Activated CD4-positive, alpha-beta T cell treated with anti-CD3 and anti-CD28 coated beads, Interleukin-2, amount 50 U/mL, for 16 hours (primary cell): ENCODE results near the gene PPP1R13B.
"Not testable (repeated sequence)": the region's sequence is repeated elsewhere in the genome, so short reads cannot be mapped to it uniquely, and the experiment has no call there.

Source experiments
- DNase-seq: peaks from one replicate; pipeline ENCODE4 v3.0.0-alpha.2; 2020

Gene PPP1R13B, protein sequence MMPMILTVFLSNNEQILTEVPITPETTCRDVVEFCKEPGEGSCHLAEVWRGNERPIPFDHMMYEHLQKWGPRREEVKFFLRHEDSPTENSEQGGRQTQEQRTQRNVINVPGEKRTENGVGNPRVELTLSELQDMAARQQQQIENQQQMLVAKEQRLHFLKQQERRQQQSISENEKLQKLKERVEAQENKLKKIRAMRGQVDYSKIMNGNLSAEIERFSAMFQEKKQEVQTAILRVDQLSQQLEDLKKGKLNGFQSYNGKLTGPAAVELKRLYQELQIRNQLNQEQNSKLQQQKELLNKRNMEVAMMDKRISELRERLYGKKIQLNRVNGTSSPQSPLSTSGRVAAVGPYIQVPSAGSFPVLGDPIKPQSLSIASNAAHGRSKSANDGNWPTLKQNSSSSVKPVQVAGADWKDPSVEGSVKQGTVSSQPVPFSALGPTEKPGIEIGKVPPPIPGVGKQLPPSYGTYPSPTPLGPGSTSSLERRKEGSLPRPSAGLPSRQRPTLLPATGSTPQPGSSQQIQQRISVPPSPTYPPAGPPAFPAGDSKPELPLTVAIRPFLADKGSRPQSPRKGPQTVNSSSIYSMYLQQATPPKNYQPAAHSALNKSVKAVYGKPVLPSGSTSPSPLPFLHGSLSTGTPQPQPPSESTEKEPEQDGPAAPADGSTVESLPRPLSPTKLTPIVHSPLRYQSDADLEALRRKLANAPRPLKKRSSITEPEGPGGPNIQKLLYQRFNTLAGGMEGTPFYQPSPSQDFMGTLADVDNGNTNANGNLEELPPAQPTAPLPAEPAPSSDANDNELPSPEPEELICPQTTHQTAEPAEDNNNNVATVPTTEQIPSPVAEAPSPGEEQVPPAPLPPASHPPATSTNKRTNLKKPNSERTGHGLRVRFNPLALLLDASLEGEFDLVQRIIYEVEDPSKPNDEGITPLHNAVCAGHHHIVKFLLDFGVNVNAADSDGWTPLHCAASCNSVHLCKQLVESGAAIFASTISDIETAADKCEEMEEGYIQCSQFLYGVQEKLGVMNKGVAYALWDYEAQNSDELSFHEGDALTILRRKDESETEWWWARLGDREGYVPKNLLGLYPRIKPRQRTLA

DNA sequence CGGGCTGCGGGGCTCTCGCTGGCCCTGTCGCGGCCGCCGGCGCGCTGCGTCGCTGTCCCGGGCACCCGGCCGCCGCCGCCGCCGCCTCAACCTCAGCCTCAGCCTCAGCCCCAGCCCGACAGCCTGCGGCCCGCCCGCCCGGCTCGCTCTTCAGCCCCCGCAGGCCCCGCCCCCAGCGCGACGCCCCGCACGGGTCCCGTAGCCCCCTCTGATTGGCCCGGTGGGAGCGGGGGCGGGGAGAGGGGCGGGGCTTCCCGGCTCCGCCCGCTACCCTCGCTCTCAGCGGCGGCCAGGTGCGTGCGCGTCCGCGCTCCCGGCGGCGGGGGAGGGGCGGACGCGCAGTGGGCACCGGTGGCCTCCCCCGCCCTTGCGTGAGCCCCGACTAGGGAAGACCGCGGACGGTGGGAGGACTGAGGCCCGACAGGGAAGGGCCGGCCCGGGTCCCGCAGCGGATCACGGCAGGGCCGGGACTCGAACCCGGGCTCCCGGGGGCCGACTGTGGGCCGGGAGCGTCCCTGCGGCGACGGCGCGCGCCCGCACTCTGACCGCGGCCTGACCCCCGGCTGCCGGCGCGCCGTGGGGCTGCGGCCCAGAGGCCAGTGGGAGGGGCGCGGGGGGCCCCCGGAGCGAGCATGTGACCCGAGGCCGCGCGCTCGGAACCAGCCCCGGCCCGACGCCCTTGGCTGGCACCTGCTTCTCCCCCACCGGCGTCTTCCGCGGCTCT lies at the start of gene PPP1R13B:
Gene PPP1R13B, minus strand, starts transcription at position 125 of the 724 bp plus-strand sequence. CDS start 268 bp downstream, outside the sequence.
- DNase-seq, result peak; percentile 92

DNA sequence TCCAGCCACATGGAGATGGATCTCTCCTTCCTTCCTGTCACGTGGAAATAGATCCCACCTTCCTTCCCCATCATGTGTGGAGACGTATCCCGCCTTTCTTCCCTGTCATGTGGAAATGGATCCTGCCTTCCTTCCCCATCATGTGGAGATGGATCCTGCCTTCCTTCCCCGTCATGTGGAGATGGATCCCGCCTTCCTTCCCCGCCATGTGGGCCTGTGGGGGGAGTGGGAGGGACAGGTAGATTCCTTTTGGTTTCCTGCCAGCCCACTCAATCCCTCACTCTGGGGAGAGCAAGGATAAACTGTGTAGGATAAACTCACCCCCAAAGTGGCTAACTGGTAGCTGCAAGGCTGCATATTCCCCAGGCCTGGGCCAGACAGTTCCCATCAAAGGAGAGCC lies 49.2 kb upstream of the PPP1R13B start:
- DNase-seq, result no peak

DNA sequence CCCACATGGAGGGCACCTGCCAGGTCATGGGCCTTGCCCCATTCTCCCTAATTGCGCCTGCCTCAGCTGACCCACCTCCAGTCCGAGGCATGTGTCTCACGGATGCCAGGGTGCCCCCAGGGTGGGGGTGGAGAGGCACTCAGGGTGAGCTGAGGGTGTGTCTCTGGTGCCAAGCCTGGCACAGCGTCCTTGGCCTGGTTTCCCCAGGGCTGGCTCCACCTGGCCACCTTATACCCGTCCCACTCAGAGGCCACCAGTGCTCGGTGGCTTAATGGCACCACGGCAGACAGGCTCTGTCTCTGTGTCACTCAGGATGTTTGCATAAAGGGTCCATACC lies 47.3 kb upstream of the PPP1R13B start:
- no peak for DNase-seq

DNA sequence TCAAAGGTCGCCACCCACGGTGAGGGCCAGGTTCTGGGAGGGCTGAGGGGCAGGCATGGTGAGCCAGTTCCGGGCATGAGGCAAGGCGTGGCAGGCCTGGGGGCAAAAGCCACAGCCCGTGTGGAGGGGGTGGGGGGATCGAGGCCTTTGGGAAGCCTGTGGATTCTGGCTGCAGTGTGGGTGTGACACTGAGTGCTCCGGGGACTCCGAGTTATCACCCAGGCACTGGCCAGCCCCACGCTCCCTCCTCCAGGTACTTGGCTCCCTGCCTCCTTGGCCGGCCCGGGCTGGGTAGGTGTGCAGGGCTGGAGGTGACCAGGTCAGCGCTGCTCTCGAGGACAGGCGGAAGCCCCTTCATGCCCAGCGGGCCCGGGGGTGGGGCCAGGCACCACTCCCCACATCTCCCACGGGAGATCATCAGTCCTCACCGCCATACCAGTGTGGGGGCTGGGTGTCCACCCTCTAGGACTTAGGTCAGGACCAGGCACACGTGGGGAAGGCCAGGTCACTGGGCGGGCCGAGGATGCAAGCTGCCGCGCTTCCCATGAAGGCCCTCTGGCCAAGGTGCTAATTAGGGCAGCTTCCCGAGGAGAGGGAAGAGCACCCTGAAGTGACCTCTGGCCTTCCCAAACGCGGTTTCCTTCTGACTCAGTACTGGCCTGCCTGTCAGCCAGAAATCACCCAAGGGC lies 46.8 kb upstream of the PPP1R13B start:
- no peak for DNase-seq

DNA sequence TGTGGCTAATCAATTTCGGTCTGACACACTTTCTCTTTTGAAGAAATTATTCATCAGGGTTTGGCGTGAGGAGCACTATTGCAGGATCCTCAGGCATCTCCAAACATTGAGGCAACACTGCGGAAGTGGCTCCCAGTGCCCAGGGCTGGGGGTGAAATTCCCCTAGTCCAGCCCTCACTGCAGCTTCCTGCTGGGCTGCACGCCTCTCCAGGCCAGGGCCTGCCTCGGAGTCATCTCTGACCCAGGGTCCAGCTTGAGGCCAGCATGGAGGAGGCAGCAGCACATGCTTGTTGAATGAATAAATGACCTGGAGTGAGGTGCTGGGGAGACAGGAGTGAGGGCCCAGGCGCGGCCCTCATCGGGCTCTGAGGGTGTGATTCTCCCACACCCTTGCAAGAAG lies 44.9 kb upstream of the PPP1R13B start:
- DNase-seq, result no peak

DNA sequence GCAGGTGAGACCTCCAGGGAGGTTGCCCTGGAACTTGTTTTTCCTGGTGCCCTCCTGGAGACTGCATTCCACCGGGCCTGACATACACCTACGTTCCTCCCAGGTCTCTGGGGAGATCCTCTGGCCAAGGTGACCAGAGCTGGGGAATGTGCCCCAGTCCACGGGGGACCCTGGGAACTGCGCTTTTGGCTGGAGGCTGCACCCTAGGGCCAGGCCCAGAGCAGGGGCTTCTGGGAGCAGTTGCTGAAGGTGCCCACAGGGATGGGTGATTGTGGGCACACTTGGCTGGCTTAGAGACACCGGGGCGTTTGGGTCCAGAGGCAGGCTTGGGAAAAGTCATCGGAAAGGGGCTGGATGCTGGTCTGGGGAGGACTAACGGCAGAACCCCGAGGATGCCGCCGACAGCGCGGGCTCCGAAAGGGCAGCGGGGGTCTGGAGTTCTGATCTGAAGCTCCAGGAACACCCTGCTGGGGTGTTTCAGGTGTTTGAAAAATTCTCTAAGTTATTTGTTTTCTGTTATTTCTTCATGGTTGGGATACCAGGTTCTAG lies 44.4 kb upstream of the PPP1R13B start:
- no peak for DNase-seq

DNA sequence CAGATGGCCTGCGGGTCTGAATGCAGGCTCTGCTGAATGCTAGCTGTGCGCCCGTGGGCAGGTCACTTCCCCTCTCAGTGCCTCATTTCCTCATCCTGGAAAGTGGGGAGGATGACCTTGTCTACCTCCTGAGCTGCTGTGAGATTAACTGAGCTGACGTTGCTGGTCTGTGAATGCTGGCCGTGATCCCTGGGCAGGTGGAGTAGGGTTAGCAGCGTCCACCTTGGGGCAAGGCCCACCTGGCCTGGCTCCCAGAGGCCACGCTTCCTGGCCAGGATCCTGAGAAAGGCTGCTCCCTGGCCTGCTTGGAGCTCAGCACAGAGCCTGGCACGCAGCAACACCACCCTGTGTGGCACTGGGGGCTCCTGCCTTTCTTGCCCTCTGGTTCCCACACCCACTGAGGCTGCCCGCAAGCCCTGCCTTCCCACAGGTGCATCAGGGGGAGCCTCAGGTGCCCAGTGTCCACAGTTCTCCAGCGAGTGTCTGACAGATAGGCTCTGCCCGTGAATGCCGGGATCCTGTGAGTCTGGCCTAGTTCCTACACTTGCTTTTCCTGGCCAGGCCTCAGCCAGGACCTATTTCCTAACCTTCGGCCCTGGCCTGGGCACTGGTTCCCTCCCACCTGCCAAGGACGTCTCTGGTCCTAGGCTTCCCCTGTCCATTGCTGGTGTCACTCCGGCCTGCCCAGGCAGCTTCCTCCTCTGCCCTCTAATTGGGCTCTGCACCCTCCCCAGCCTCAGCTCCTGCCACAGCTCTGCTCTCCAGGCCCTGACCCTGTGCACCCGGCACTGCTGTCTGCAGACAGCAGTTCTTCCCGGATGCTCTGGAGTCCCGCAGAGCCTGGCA lies 43.7 kb upstream of the PPP1R13B start:
- no peak for DNase-seq

DNA sequence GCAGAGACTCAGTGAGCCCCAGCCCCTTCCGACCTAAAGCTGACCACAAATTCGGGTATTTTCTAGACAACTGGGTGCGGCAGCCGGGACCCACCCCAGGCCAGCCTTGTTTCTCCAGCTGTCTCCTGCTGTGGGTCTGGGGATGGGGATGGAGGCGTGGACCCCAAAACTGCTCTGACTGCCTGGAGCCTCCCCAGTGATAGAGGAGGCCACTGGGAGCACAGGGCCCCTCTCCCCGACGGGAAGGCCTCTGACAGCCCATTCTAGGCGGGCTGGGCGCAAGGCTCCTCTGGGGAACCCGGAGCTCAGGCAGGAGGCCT lies 42.6 kb upstream of the PPP1R13B start:
- DNase-seq, result no peak

DNA sequence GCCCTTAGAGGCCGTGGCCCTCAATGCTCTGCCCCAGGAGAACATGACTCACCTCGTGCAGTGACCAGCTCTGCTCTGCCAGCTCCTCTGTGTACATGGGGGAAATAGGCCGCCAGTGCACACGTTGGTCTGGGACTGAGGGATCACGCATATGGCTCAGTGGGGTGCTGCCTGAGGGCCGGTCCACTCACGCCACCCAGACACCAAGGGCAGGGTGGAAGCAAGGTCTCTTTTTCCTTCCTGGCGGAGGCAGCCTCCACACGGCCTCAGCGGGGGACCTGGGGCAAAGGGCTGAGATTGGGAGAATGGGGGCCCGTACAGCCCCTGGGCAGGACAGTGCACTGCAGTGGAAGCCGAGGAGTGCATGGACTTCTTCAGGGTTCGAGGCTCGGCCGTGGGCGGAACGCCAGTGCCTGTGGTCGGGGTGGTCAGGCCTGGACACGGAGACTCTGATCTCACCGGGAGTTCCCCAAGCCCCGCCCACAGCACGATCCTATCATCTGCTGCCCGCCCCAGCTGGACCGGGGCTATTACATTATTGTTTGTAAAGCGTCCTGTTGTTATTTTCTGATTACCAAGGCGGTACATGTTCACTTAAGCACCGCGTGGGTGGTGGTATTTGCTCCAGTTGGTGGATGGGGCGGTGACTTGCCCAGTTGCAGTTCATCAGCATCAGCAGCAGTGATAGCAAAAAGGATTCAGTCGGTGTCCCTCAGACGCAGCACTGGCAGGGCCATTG lies 42.1 kb upstream of the PPP1R13B start:
- no peak for DNase-seq

DNA sequence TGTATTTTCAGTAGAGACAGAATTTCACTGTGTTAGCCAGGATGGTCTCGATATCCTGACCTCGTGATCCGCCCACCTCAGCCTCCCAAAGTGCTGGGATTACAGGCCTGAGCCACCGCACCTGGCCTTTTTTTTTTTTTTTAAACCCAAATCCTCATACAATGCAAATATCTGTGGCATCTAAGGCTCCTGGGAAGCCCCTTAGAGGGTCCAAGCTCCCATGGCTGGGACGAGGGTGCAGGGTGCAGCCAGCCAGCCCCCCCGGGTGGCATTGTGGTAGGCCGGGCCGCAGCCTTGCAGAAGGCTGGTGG lies 41.6 kb upstream of the PPP1R13B start:
- DNase-seq, result not testable (repeated sequence)

DNA sequence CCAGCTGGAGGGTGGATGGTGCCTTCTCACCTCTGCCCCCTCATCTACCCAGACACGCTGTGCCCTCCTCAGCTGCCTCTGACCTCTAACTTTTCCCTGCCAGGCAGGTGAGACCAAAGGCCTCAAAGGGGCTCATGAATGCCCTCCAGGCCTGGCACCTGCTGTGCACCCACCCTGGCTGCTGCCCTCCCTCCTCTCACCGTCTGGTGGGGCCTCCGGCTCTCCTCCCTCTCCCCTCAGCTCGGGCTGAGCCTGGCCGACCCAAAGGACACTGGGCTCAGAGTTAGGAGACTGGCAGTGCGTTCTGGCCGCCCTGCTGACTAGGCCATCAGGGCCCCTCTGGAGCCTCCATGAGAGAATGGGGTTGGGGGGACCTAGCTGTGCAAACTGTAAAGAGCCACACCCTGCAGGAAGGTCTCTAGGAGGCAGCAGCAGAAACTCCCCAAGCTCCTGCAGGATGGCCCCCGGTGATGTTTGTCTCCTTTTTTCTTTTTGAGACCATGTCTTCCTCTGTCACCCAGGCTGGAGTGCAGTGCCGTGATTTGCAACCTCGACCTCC lies 40.3 kb upstream of the PPP1R13B start:
- no peak for DNase-seq

DNA sequence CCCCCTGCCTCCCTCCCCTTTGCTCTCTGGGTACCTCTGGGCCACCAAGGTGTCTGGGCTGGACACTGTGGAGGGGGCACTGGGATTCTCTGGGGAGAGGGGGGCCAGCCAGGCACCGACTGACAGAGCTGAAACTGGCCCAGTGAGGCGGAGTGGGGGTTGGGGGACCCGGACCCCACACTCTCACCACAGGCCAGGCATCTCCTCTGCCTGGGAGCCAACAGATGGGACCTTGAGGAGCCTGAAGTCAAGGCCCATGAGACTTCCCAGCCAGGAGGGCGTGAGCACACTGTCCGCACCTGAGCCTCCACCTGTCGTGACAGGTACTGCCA lies 39.8 kb upstream of the PPP1R13B start:
- DNase-seq, result no peak

DNA sequence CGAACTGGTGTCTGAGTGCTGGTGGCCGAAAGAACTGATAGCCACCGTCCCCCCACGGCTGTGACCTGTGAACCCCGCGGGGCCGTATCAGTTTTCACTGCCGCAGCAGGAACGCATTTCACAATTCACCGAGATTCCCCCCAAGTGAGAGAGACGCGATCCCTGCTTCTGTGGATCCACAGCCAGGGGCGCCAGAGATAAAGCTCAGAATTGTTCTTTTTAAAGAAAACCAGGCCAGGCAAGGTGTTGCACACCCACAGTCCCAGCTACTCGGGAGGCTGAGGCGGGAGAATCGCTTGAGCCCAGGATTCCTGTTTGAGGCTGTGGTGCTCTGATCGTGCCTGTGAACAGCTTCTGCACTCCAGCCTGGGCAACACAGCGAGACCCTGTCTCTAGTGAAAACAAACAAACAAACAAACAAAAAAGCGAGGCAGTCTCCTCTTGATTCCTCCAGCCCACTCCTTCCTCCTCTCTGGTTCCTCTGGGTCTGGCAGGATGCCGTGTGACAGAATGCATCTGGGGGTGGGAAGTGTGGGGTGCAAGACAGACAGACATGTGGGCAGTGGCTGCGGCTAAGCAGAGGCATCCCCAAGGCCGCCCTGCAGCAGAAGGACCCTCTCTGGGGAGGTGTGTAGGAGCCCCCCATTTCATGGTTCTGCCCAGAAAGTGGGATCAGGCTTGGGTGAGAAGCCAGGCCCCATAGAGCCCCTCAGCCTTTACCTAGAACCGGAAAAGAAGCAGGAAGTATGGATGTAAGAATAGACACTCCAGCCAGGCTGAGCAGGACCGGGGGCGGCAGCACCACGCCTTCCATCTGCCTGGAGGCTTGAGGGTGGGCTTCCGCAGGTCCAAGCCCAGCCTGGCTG lies 39.2 kb upstream of the PPP1R13B start:
- DNase-seq, result no peak

DNA sequence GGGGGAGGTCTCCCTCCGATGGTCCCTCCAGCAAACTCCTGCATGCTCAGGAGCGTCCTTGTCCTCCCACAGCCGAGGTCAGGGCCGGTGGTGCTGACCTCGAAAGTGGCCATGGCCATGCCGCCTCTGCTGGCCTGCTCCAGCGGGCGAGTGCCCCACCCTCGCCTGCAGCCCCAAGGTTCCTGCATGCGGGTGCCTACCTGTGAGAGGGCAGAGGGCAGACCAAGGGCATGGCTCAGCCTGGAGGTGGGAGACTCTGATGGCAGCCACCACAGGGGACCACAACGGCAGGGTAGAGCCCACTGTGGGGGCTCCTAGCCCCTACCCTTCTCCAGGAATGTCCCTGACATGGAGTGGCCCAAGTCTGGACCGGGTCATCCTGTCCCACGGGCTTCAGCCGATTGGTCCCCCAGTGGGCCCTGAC lies 38.1 kb upstream of the PPP1R13B start:
- no peak for DNase-seq

DNA sequence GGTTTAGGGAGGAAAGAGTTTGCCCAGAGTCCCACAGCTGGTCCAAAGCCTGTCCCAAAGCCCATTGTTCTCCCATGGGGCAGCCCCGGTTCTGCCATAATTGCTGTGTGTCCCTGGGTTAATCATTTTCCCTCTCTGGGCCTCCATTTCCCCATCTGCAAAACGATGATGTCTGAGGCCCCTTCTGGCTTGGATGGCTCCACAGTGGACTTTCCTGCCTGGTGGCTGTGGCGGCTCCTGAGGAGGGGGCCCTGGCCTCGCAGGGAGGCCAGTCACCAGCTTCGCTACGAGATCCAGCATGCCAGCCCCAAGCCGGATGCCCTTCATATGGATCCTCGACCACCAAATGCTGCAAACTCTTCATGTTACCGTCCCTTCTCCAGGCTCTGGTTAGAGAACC lies 37.5 kb upstream of the PPP1R13B start:
- DNase-seq, result no peak

DNA sequence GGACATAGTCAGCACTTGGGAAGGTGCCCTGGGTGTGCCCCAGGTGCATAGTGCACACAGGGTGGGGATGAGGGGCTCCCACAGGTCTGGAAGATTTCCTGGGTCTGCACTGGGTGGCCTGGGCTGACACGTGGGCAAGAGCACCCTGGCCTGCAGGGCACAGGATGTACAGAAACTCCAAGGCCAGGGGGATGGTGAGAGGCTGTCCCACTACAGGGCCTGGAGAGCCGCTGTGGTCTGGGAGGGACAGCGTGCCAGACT lies 35.8 kb upstream of the PPP1R13B start:
- no peak for DNase-seq

DNA sequence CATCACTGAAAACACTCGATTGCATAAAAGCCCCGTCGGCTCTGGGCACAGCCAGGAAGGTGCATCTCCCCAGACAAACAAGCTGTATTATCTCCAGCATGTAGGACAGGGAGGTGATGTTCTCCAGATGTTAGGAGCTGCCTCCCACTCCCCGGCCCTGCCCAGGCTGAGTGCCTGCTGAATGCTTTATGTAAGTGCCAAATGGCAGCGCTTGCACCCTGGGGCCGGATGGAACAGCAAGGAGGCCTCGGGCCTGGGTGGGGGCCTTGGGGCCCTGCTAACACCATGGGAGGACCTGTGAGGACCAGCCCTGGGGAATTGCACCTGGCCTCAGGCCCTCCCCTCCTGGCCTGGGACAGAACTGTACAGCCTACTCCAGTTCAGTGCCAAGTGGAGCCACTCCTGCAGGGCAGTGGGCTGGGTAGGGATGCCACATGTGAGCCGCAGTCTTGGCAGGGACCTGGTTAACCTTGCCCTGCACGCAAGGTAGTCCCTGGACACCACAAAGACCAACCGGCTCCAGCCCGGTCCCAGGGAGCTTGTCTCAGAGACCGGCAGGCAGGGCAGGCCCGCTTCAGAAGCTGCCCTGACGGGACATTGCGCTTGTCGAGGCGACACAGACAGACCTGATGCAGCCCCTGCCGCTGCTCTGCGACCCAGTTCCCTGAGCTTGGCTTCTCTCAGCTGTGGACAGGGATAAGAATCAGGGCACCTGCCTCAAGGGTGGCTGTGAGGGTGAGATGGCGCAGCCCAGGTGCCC lies 35.3 kb upstream of the PPP1R13B start:
- no peak for DNase-seq

DNA sequence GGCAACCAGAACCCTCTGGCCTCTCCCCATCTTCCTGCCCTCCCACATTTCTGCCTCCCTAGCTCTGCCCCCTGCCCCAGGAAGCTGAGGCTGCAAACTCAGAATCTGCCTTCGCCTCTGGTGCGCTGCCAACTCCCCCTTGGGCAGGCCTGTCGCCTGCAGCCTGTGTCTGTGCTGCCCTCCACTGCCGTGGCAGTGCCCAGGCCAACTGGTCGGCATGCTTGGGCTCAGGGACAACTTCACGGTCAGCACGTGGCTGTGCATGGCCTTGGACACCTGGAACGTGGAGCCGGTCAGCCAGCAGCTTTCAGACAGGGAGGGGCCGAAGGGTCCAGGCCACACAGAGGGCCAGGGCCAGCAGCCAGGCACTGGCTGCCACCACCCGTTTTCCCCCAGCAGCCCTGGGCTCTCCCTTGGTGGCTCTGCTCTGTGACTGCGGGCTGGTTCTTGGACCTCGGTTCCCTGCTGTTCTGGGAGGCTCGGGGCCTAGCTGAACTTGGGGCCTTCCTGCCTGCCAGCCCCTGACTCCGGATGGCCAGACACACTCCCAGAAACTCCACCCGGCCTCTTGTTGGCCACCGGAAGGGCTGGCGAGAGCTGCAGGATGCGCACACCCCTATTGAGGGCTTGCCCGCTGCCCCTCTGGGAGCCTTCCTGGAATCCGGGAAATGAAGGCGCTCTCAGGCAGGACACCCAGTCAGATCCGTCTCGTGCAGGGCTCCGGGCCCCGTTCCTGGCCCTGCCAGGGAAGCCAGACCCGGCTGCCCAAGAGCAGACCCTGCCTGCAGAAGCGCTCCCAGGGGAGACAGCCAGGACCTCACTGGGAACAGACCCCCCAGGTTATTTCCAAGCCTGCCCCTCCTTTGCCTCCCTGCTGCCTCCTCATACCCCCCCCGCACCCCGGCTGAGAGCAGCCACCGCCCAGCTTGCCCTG lies 34.2 kb upstream of the PPP1R13B start:
- DNase-seq, result no peak
